ENCODE results near the gene ADAM23.

GRCh38 chr2:206631340-206631739, 188.0 kb downstream of the ADAM23 start:
- no peak for TF ChIP-seq CTCF (IDR thresholded peaks at IDR 0.05)
- TF ChIP-seq POLR2A (IDR thresholded peaks at IDR 0.05): no peak
- no peak for TF ChIP-seq EP300 (IDR thresholded peaks at IDR 0.05)
- TF ChIP-seq POLR2AphosphoS5 (IDR thresholded peaks at IDR 0.05): no peak

All from upper lobe of left lung (tissue), 4 donors.